HCT116 (cell line): ENCODE results near the gene ACER1. TPM values are rescaled to one million over a fixed set of nuclear protein-coding genes. Genes with fewer than 3 reads are reported as not detected.
"Not testable (repeated sequence)": the region's sequence is repeated elsewhere in the genome, so short reads cannot be mapped to it uniquely, and the experiment has no call there.

Source experiments
- ATAC-seq: fragments of 200-7000 bp; cut with Tn5 transposase; 2 replicates; pipeline ENCODE4 v1.9.1; 2020; ENCODE audit warnings: mild to moderate bottlenecking, moderate library complexity
- BruUV-seq: library from RNA; stranded (reverse); fragments of 400-500 nt; replicated peaks from 2 replicates; lab custom pipeline; 2021; lab: Mats Ljungman, UMichigan
- CTCF ChIA-PET: fragments of 300-600 bp; sonication (Branson Sonifier 250); formaldehyde crosslinking; loops from one replicate; lab custom pipeline; 2021; ENCODE audit warnings: antibody characterized with exemption; lab: Charles Lee
- POLR2A ChIA-PET: fragments of 300-600, 350-600 bp; sonication (Branson Sonifier 250); formaldehyde crosslinking; loops from one replicate; lab custom pipeline; 2021; ENCODE audit warnings: antibody characterized with exemption; lab: Charles Lee
- RAD21 ChIA-PET, 2 experiments: fragments of 300-600 bp; sonication (Branson Sonifier 250); formaldehyde crosslinking; loops; one replicate each; lab custom pipeline; 2023; ENCODE audit warnings: low total read pairs in 2 of 2; ENCODE audit not compliant: uncharacterized antibody in 2 of 2, unreplicated experiment in 2 of 2, low non-redundant PET in 1 of 2; lab: Charles Lee
- DNase-seq: peaks from one replicate; pipeline ENCODE4 v3.0.0-alpha.2; 2010; ENCODE audit warnings: low read depth, low spot score
- H2AFZ ChIP-seq: fragments of 200-600 bp; shearing (Covaris generic), sonication (generic); 2 replicates; pipeline ENCODE4 v1.6.1; 2017; ENCODE audit warnings: low read depth, mixed run types, mixed read lengths, antibody characterized with exemption, low read length; ENCODE audit not compliant: poor library complexity, severe bottlenecking
- H3K27ac ChIP-seq: 2 replicates; pipeline ENCODE4 v1.5.1; 2012; ENCODE audit warnings: low read depth, low read length
- H3K27me3 ChIP-seq: fragments of 200-600 bp; sonication (generic); 2 replicates; pipeline ENCODE4 v1.6.1; 2016; ENCODE audit warnings: mixed run types, low read length, mixed read lengths; ENCODE audit not compliant: insufficient read depth
- H3K36me3 ChIP-seq, 2 experiments: fragments of 200-500 bp in 1 of 2; fragments of 200-600 bp in 1 of 2; sonication (Bioruptor generic) in 1 of 2; sonication (generic) in 1 of 2; 2 replicates each; pipeline versions ENCODE4 v1.5.1 to v1.6.1; 2014 to 2016; ENCODE audit warnings: low read length in 2 of 2, inconsistent platforms in 1 of 2, mixed read lengths in 1 of 2, mixed run types in 1 of 2; ENCODE audit not compliant: insufficient read depth in 2 of 2, control insufficient read depth in 1 of 2
- H3K4me1 ChIP-seq, 2 experiments: fragments of 200-600 bp in 1 of 2; sonication (generic) in 1 of 2; 2 replicates each; pipeline versions ENCODE4 v1.5.1 to v1.6.1; 2012 to 2017; ENCODE audit warnings: low read length in 2 of 2, inconsistent platforms in 1 of 2, mild to moderate bottlenecking in 1 of 2, mixed read lengths in 1 of 2, mixed run types in 1 of 2, moderate library complexity in 1 of 2; ENCODE audit not compliant: insufficient read depth in 2 of 2, control insufficient read depth in 1 of 2
- H3K4me2 ChIP-seq: fragments of 200-600 bp; sonication (generic); 2 replicates; pipeline ENCODE4 v1.6.1; 2017; ENCODE audit warnings: mixed run types, low read length, mixed read lengths
- H3K4me3 ChIP-seq, 2 experiments: fragments of 200-600 bp in 1 of 2; sonication (generic) in 1 of 2; replicated peaks in 1 of 2; 2 replicates each; pipeline ENCODE4 v1.5.1; 2011 to 2016; ENCODE audit warnings: low read length in 2 of 2, control low read depth in 1 of 2, low read depth in 1 of 2, mild to moderate bottlenecking in 1 of 2, mixed read lengths in 1 of 2, mixed run types in 1 of 2
- H3K79me2 ChIP-seq: fragments of 200-600 bp; sonication (generic); 2 replicates; pipeline ENCODE4 v1.6.1; 2017; ENCODE audit warnings: mild to moderate bottlenecking, mixed run types, low read length, moderate library complexity, mixed read lengths; ENCODE audit not compliant: insufficient read depth
- H3K9ac ChIP-seq: fragments of 200-600 bp; sonication (generic); 2 replicates; pipeline ENCODE4 v1.6.1; 2016; ENCODE audit warnings: low read length, mixed read lengths
- H3K9me2 ChIP-seq: fragments of 200-600 bp; sonication (generic), shearing (Covaris generic); 2 replicates; pipeline ENCODE4 v1.6.1; 2017; ENCODE audit warnings: mixed run types, mild to moderate bottlenecking, moderate library complexity; ENCODE audit not compliant: insufficient read depth
- H3K9me3 ChIP-seq, 2 experiments: fragments of 200-500 bp in 1 of 2; fragments of 200-600 bp in 1 of 2; sonication (Bioruptor generic) in 1 of 2; sonication (generic) in 1 of 2; 2 replicates each; pipeline ENCODE4 v1.6.1; 2014 to 2017; ENCODE audit warnings: low read length in 2 of 2, mixed read lengths in 2 of 2, inconsistent platforms in 1 of 2, low read depth in 1 of 2, mild to moderate bottlenecking in 1 of 2, mixed run types in 1 of 2, moderate library complexity in 1 of 2; ENCODE audit not compliant: control insufficient read depth in 1 of 2, insufficient read depth in 1 of 2
- H4K20me1 ChIP-seq: fragments of 200-600 bp; sonication (generic), shearing (Covaris generic); 2 replicates; pipeline ENCODE4 v1.6.1; 2017; ENCODE audit warnings: mixed run types, mild to moderate bottlenecking, moderate library complexity; ENCODE audit not compliant: insufficient read depth
- JUND ChIP-seq: IDR thresholded peaks from 2 replicates; pipeline ENCODE4 v1.6.1; 2012
- intact Hi-C: fragments of 100-400 bp; cut with micrococcal nuclease; formaldehyde crosslinking; loops from 2 replicates; pipeline ENCODE4 v1.10.0; 2022
- total RNA-seq: library from RNA; stranded (reverse); gene quantifications from one replicate; pipeline ENCODE4 v1.2.1, GENCODE V29; 2021; ENCODE audit not compliant: unreplicated experiment
- TF ChIP-seq, protein P1 (sequence below), 3 experiments: fragments of 200-600 bp in 1 of 3; sonication (generic) in 1 of 3; IDR thresholded peaks in 2 of 3; conservative IDR thresholded peaks in 1 of 3; 2 replicates each; pipeline ENCODE4 v1.5.1; 2012 to 2017; ENCODE audit warnings: low read depth in 2 of 3, low read length in 2 of 3, antibody characterized with exemption in 1 of 3, borderline replicate concordance in 1 of 3, control low read depth in 1 of 3, mild to moderate bottlenecking in 1 of 3, mixed read lengths in 1 of 3, mixed run types in 1 of 3, moderate library complexity in 1 of 3; ENCODE audit not compliant: insufficient read depth in 1 of 3

Gene ACER1
- total RNA-seq, 1 experiment from 2014 or later = not detected

GRCh38 chr19:6318772-6319171 is 14.6 kb downstream of the ACER1 start:
- H3K9me2 ChIP-seq = no peaks in the 10 kb centered on the region
- ChIA-PET POLR2A (no interaction called here), RAD21 (no interaction called here), CTCF (interaction anchor here (1.4 kb wide), 1 partner anchor 271 kb away, joined by 4 read pairs; no protein-coding TSS in a partner anchor)
- H3K9me3 ChIP-seq = no peaks in the 10 kb centered on the region
- no TSS peak for BruUV-seq
- no peaks in the 10 kb centered on the region for H3K79me2 ChIP-seq
- no peak overlapping the region for H2AFZ ChIP-seq
- TF ChIP-seq, protein P1, sequence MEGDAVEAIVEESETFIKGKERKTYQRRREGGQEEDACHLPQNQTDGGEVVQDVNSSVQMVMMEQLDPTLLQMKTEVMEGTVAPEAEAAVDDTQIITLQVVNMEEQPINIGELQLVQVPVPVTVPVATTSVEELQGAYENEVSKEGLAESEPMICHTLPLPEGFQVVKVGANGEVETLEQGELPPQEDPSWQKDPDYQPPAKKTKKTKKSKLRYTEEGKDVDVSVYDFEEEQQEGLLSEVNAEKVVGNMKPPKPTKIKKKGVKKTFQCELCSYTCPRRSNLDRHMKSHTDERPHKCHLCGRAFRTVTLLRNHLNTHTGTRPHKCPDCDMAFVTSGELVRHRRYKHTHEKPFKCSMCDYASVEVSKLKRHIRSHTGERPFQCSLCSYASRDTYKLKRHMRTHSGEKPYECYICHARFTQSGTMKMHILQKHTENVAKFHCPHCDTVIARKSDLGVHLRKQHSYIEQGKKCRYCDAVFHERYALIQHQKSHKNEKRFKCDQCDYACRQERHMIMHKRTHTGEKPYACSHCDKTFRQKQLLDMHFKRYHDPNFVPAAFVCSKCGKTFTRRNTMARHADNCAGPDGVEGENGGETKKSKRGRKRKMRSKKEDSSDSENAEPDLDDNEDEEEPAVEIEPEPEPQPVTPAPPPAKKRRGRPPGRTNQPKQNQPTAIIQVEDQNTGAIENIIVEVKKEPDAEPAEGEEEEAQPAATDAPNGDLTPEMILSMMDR (IDR thresholded peaks at IDR 0.05 in 2 of 3, conservative IDR thresholded peaks at IDR 0.05 in 1 of 3; ENCODE audit: borderline replicate concordance in 1 of 3, insufficient read depth in 1 of 3, low read depth in 2 of 3, low read length in 2 of 3) = no peak
- TF ChIP-seq JUND = no peak
- H3K4me3 ChIP-seq = no peak overlapping the region
- no peak for ATAC-seq
- no peaks in the 10 kb centered on the region for H3K36me3 ChIP-seq
- intact Hi-C loops = no loop called here
- no peaks in the 10 kb centered on the region for H3K4me1 ChIP-seq
- peaks cover 14% of the 10 kb centered on the region; the same call in 1 of the 2 replicates for H3K27me3 ChIP-seq
- H4K20me1 ChIP-seq = no peaks in the 10 kb centered on the region
- no peak for DNase-seq
- H3K27ac ChIP-seq = no peak overlapping the region
- no peak overlapping the region for H3K4me2 ChIP-seq
- H3K9ac ChIP-seq = no peak overlapping the region

- H3K27ac ChIP-seq, ATAC-seq, H2AFZ ChIP-seq, H3K9me2 ChIP-seq, H3K4me1 ChIP-seq, intact Hi-C loops, BruUV-seq, H4K20me1 ChIP-seq, H3K4me2 ChIP-seq, POLR2A ChIA-PET, DNase-seq, H3K79me2 ChIP-seq, H3K27me3 ChIP-seq, H3K4me3 ChIP-seq, H3K36me3 ChIP-seq, RAD21 ChIA-PET, CTCF ChIA-PET, H3K9ac ChIP-seq, H3K9me3 ChIP-seq: not testable (repeated sequence)
Measured at GRCh38 chr19:6315646-6316045, 17.8 kb downstream of the ACER1 start.
